ENCODE data around the gene AHCY.

The AHCY gene

DNA sequence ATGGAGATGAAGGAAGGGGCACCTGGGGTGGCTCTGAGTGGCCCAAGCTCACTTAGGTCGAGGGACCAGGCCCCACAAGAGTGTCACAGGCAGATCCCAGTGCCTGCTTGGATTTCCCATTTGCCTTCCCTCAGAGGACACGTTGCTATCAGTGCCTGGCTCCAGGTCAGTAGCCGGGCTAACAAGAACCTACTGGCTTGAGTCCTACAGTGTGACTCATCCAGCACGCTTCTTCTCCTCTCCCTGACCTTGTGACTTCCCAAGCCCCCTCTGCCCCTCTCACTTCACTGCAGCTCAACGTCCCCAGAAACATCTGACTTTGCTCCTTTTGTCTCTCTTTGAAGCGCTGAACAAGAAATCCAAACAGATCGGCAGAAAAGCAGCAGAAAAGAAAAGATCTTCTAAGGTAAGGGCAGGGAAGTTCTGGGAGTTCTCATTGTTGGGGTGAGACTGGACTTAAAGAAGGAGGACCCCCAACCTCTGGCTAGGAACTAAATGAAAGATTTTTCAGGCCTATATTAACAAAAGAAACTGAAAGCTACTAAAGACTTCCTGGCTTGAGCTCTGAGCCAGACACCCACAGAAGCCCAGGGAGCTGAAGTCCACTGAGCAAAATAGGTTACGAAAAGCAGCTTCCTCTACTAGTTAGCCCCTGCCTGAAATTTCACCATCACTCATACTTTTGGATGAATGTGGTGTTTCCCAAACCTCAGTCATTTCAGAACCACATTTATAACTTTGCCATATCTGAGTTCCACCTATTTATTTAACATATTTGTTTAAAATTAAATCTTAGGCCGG lies 40.5 kb downstream of the AHCY start:
- no peak overlapping the region for H2AK5ac ChIP-seq (ENCODE audit: low read length)
- no peak overlapping the region for H2AFZ ChIP-seq (ENCODE audit: insufficient read depth, low read length, poor library complexity)
- no peak overlapping the region for H3K18ac ChIP-seq (ENCODE audit: low read length)
- H3K14ac ChIP-seq (ENCODE audit: low read length) = no peak overlapping the region
- no peak overlapping the region for H3K4me2 ChIP-seq (ENCODE audit: low read length)
- H3K9me3 ChIP-seq (ENCODE audit: insufficient read depth, low read depth, low read length) = no peaks in the 10 kb centered on the region
- H4K8ac ChIP-seq (ENCODE audit: low read depth, low read length) = no peak overlapping the region
- no peak overlapping the region for H3K4ac ChIP-seq (ENCODE audit: low read depth, low read length)
- H3K4me3 ChIP-seq (ENCODE audit: low read depth, low read length) = no peak overlapping the region
- H2BK12ac ChIP-seq (ENCODE audit: low read length) = no peak overlapping the region
- WGBS (ENCODE audit: extremely low coverage, insufficient coverage, insufficient read length) = no CpG with 5 or more reads among the region's 9 CpGs
- peak in 1 of 2 donors; percentile 21 for DNase-seq
- no peak overlapping the region for H4K91ac ChIP-seq (ENCODE audit: low read depth, low read length)
- H3K36me3 ChIP-seq (ENCODE audit: control insufficient read depth in 1 of 2, insufficient read depth in 2 of 2, low read length in 2 of 2) = no peaks in the 10 kb centered on the region
- H2BK120ac ChIP-seq (ENCODE audit: insufficient read depth, low read length, poor library complexity) = no peak overlapping the region
- no peak overlapping the region for H4K12ac ChIP-seq (ENCODE audit: low read depth, low read length)
- H3K4me1 ChIP-seq (ENCODE audit: control insufficient read depth in 1 of 2, insufficient read depth in 2 of 2, low read length in 2 of 2) = peaks cover 0 to 2% of the 10 kb centered on the region in 2 experiments
- no peak overlapping the region for H2BK5ac ChIP-seq (ENCODE audit: low read depth, low read length, poor library complexity)
- no peak overlapping the region for H3K23ac ChIP-seq (ENCODE audit: low read length)
- H3K27me3 ChIP-seq (ENCODE audit: insufficient read depth, low read length) = no peaks in the 10 kb centered on the region
- H3K79me2 ChIP-seq (ENCODE audit: control insufficient read depth, insufficient read depth, low read length, poor library complexity) = no peaks in the 10 kb centered on the region
- H3K79me1 ChIP-seq (ENCODE audit: low read length) = no peaks in the 10 kb centered on the region
- H3K27ac ChIP-seq (ENCODE audit: low read depth, low read length) = no peak overlapping the region
- no peak overlapping the region for H3K9ac ChIP-seq (ENCODE audit: low read length)

DNA sequence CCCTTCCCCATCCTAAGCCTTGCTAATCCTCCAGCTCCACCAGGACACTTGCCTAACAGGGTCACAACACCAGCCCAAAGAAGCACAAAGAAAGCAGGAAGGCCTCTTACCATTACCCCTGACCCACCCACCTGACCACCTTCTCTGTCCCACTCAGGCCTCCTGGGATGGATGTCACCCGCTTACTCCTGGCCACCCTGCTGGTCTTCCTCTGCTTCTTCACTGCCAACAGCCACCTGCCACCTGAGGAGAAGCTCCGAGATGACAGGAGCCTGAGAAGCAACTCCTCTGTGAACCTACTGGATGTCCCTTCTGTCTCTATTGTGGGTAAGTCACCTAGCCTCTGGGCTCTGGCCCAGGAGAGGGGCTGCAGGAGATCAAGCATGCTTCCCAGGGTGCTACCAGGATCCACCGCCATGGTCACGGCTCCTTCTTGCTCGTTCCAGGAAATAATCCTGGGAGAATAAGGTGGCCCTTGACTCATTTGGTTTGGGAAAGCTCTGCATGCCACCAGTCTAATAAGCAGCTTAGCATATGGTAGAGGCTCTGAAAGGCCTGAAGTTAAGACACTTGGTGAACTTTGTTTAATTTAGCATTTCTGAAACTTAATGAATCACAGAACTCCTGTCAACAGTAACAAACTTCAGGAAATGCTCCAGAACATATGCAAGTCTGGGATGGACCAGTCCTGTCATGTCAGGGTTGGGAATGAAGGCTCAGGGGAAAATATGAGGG lies 42.8 kb downstream of the AHCY start:
- Histone ChIP-seq H3K9ac (ENCODE audit: low read length) (no peak overlapping the region), H3K4me1 (ENCODE audit: control insufficient read depth in 1 of 2, insufficient read depth in 2 of 2, low read length in 2 of 2) (peaks cover 0 to 2% of the 10 kb centered on the region in 2 experiments), H4K91ac (ENCODE audit: low read depth, low read length) (no peak overlapping the region), H3K27me3 (ENCODE audit: insufficient read depth, low read length) (no peaks in the 10 kb centered on the region), H3K79me1 (ENCODE audit: low read length) (no peaks in the 10 kb centered on the region), H3K9me3 (ENCODE audit: insufficient read depth, low read depth, low read length) (no peaks in the 10 kb centered on the region), H3K23ac (ENCODE audit: low read length) (no peak overlapping the region), H2AK5ac (ENCODE audit: low read length) (no peak overlapping the region), H3K18ac (ENCODE audit: low read length) (no peak overlapping the region), H4K8ac (ENCODE audit: low read depth, low read length) (no peak overlapping the region), H4K12ac (ENCODE audit: low read depth, low read length) (no peak overlapping the region), H3K4ac (ENCODE audit: low read depth, low read length) (no peak overlapping the region), H3K4me3 (ENCODE audit: low read depth, low read length) (no peak overlapping the region), H3K4me2 (ENCODE audit: low read length) (no peak overlapping the region), H3K27ac (ENCODE audit: low read depth, low read length) (no peak overlapping the region), H2BK5ac (ENCODE audit: low read depth, low read length, poor library complexity) (no peak overlapping the region), H2AFZ (ENCODE audit: insufficient read depth, low read length, poor library complexity) (no peak overlapping the region), H3K79me2 (ENCODE audit: control insufficient read depth, insufficient read depth, low read length, poor library complexity) (no peaks in the 10 kb centered on the region), H2BK12ac (ENCODE audit: low read length) (no peak overlapping the region), H3K36me3 (ENCODE audit: control insufficient read depth in 1 of 2, insufficient read depth in 2 of 2, low read length in 2 of 2) (no peaks in the 10 kb centered on the region), H2BK120ac (ENCODE audit: insufficient read depth, low read length, poor library complexity) (no peak overlapping the region), H3K14ac (ENCODE audit: low read length) (no peak overlapping the region)
- DNase-seq = no peak
- WGBS (ENCODE audit: extremely low coverage, insufficient coverage, insufficient read length) = no CpG with 5 or more reads among the region's 5 CpGs

DNA sequence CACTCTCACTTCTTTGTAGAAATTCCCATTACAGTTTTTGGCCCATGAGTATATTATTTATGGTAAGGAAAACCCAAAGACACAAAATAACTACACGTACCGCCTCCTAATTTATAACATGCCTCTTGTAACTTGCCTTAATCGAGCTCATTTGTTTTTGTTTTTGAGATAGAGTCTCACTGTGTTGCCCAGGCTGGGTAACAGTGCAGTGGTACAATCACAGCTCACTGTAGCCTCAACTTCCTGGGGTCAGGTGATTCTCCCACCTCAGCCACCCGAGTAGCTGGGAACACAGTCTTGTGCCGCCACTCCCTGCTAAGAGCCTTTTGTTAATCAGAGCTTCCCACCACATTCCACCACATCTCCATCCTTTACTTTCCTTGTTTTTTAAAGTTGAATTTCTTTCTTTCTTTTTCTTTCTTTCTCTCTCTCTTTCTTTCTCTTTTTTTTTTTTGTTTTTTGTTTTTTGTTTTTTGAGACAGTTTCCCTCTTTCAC lies 46.5 kb downstream of the AHCY start:
- H3K27ac ChIP-seq (ENCODE audit: low read depth, low read length) = no peak overlapping the region

DNA sequence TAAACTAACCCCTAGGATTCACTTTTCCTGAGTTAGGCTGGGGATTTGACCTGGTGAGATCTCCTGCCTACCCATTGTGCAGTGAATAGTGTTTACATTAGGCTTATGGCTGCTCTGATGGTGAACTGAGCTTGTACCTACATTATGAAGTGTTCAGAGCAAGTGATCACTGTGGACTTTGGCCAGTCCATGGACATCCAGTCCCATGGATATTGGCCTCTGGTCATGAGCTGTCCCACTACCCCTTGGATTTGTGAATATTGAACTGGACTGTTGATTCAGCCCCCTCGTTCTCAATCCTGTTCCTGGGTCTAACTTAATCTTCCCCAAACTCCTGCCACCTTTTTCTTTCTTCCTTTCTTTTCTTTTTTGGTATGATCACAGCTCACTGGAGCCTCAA lies 48.2 kb downstream of the AHCY start:
- H2BK12ac ChIP-seq (ENCODE audit: low read length) = no peak overlapping the region
- no peaks in the 10 kb centered on the region for H3K4me1 ChIP-seq (ENCODE audit: control insufficient read depth in 1 of 2, insufficient read depth in 2 of 2, low read length in 2 of 2)
- no peak overlapping the region for H4K91ac ChIP-seq (ENCODE audit: low read depth, low read length)
- H2BK120ac ChIP-seq (ENCODE audit: insufficient read depth, low read length, poor library complexity) = no peak overlapping the region
- no peak overlapping the region for H3K4me2 ChIP-seq (ENCODE audit: low read length)
- no peak overlapping the region for H2AK5ac ChIP-seq (ENCODE audit: low read length)
- no peak overlapping the region for H3K27ac ChIP-seq (ENCODE audit: low read depth, low read length)
- no peak overlapping the region for H3K18ac ChIP-seq (ENCODE audit: low read length)
- H3K36me3 ChIP-seq (ENCODE audit: control insufficient read depth in 1 of 2, insufficient read depth in 2 of 2, low read length in 2 of 2) = no peaks in the 10 kb centered on the region
- H3K14ac ChIP-seq (ENCODE audit: low read length) = no peak overlapping the region
- no peak overlapping the region for H2AFZ ChIP-seq (ENCODE audit: insufficient read depth, low read length, poor library complexity)
- no peaks in the 10 kb centered on the region for H3K9me3 ChIP-seq (ENCODE audit: insufficient read depth, low read depth, low read length)
- no peak overlapping the region for H2BK5ac ChIP-seq (ENCODE audit: low read depth, low read length, poor library complexity)
- no peak overlapping the region for H4K8ac ChIP-seq (ENCODE audit: low read depth, low read length)
- no peak overlapping the region for H3K23ac ChIP-seq (ENCODE audit: low read length)
- no peak overlapping the region for H4K12ac ChIP-seq (ENCODE audit: low read depth, low read length)
- H3K9ac ChIP-seq (ENCODE audit: low read length) = no peak overlapping the region
- H3K79me2 ChIP-seq (ENCODE audit: control insufficient read depth, insufficient read depth, low read length, poor library complexity) = no peaks in the 10 kb centered on the region
- no CpG with 5 or more reads among the region's 1 CpG for WGBS (ENCODE audit: extremely low coverage, insufficient coverage, insufficient read length)
- H3K4ac ChIP-seq (ENCODE audit: low read depth, low read length) = no peak overlapping the region
- DNase-seq = no peak
- H3K27me3 ChIP-seq (ENCODE audit: insufficient read depth, low read length) = no peaks in the 10 kb centered on the region
- H3K4me3 ChIP-seq (ENCODE audit: low read depth, low read length) = no peak overlapping the region
- H3K79me1 ChIP-seq (ENCODE audit: low read length) = no peaks in the 10 kb centered on the region

More for the DNA sequence above, 46.5 kb downstream of the AHCY start:
- Histone ChIP-seq H3K4me1 (ENCODE audit: control insufficient read depth in 1 of 2, insufficient read depth in 2 of 2, low read length in 2 of 2) (no peaks in the 10 kb centered on the region), H3K27me3 (ENCODE audit: insufficient read depth, low read length) (no peaks in the 10 kb centered on the region), H3K4me3 (ENCODE audit: low read depth, low read length) (no peak overlapping the region), H3K9ac (ENCODE audit: low read length) (no peak overlapping the region), H2BK120ac (ENCODE audit: insufficient read depth, low read length, poor library complexity) (no peak overlapping the region), H3K18ac (ENCODE audit: low read length) (no peak overlapping the region), H3K4ac (ENCODE audit: low read depth, low read length) (no peak overlapping the region), H4K12ac (ENCODE audit: low read depth, low read length) (no peak overlapping the region), H4K8ac (ENCODE audit: low read depth, low read length) (no peak overlapping the region), H3K79me1 (ENCODE audit: low read length) (no peaks in the 10 kb centered on the region), H3K4me2 (ENCODE audit: low read length) (no peak overlapping the region), H4K91ac (ENCODE audit: low read depth, low read length) (no peak overlapping the region), H3K14ac (ENCODE audit: low read length) (no peak overlapping the region), H2AK5ac (ENCODE audit: low read length) (no peak overlapping the region), H2BK5ac (ENCODE audit: low read depth, low read length, poor library complexity) (no peak overlapping the region), H3K23ac (ENCODE audit: low read length) (no peak overlapping the region), H3K36me3 (ENCODE audit: control insufficient read depth in 1 of 2, insufficient read depth in 2 of 2, low read length in 2 of 2) (no peaks in the 10 kb centered on the region), H2AFZ (ENCODE audit: insufficient read depth, low read length, poor library complexity) (no peak overlapping the region), H2BK12ac (ENCODE audit: low read length) (no peak overlapping the region), H3K9me3 (ENCODE audit: insufficient read depth, low read depth, low read length) (no peaks in the 10 kb centered on the region), H3K79me2 (ENCODE audit: control insufficient read depth, insufficient read depth, low read length, poor library complexity) (no peaks in the 10 kb centered on the region)
- DNase-seq = no peak
- WGBS (ENCODE audit: extremely low coverage, insufficient coverage, insufficient read length) = no CpG with 5 or more reads among the region's 5 CpGs
